Adrenal gland (tissue), 5 donors: ENCODE data around the gene ABCC5.

Experiments
- CTCF ChIP-seq, 6 experiments: fragments of 450-650 bp in 4 of 6; fragments of 200-600 bp in 2 of 6; sonication (generic) in 1 of 6; IDR thresholded peaks; 1 replicate in 5 of 6; 2 replicates in 1 of 6; pipeline versions ENCODE4 v1.5.1 to v1.8.0; 2016 to 2021; ENCODE audit warnings: antibody characterized with exemption in 6 of 6, mild to moderate bottlenecking in 2 of 6, moderate library complexity in 1 of 6
- POLR2A ChIP-seq, 2 donors: fragments of 450-650 bp; IDR thresholded peaks; one replicate each; pipeline ENCODE4 v1.6.1; 2017; ENCODE audit warnings: antibody characterized with exemption in 2 of 2, mild to moderate bottlenecking in 2 of 2, moderate library complexity in 1 of 2
- donor health status: DM: no; HTN: no; CAD: no.

- no peak for TF ChIP-seq CTCF (IDR thresholded peaks at IDR 0.05)
- no peak for TF ChIP-seq POLR2A (IDR thresholded peaks at IDR 0.05)
These were observed 12.9 kb upstream of the ABCC5 start for GRCh38 chr3:184030536-184030935.
